Measurements from ENCODE around the gene YPEL1. TPM values are rescaled to one million over a fixed set of nuclear protein-coding genes. Genes with fewer than 3 reads are reported as not detected.
A peak's percentile ranks its signal among the peaks of the same experiment; 100 is the strongest.

The YPEL1 gene
- total and polyA plus RNA-seq, 2 of the 8 experiments (the other 6 are each of a cell fraction or from before 2014, with no cell fraction given): 6.0 to 6.7 TPM

GRCh38 chr22:21651521-21652009 lies 84.0 kb downstream of the YPEL1 start (continued):
- TF ChIP-seq SP4 (IDR thresholded peaks at IDR 0.05; ENCODE audit: low read length) (no peak), CBX5 (IDR thresholded peaks at IDR 0.05; ENCODE audit: low read depth, low read length) (no peak), CEBPB (IDR thresholded peaks at IDR 0.05; ENCODE audit: low read depth, low read length) (no peak), YY1 (IDR thresholded peaks at IDR 0.05; ENCODE audit: low read depth, low read length) (no peak), E2F6 (IDR thresholded peaks at IDR 0.05) (no peak), PHF8 (conservative IDR thresholded peaks at IDR 0.05; ENCODE audit: low read depth, low read length) (peak; percentile 10; the same call in 1 of the 2 replicates), ZNF274 (IDR thresholded peaks at IDR 0.05; ENCODE audit: borderline replicate concordance, extremely low read depth, low read length) (no peak), CBX8 (IDR thresholded peaks at IDR 0.05; ENCODE audit: borderline replicate concordance, low read depth, low read length) (no peak), TEAD4 (IDR thresholded peaks at IDR 0.05; ENCODE audit: low read depth, low read length) (no peak), HDAC2 (IDR thresholded peaks at IDR 0.05; ENCODE audit: borderline replicate concordance in 1 of 2, low read depth in 2 of 2, low read length in 2 of 2) (peak; percentile 54 to 81; a peak in 3 of 4 replicates)
- TF ChIP-seq, protein P1, sequence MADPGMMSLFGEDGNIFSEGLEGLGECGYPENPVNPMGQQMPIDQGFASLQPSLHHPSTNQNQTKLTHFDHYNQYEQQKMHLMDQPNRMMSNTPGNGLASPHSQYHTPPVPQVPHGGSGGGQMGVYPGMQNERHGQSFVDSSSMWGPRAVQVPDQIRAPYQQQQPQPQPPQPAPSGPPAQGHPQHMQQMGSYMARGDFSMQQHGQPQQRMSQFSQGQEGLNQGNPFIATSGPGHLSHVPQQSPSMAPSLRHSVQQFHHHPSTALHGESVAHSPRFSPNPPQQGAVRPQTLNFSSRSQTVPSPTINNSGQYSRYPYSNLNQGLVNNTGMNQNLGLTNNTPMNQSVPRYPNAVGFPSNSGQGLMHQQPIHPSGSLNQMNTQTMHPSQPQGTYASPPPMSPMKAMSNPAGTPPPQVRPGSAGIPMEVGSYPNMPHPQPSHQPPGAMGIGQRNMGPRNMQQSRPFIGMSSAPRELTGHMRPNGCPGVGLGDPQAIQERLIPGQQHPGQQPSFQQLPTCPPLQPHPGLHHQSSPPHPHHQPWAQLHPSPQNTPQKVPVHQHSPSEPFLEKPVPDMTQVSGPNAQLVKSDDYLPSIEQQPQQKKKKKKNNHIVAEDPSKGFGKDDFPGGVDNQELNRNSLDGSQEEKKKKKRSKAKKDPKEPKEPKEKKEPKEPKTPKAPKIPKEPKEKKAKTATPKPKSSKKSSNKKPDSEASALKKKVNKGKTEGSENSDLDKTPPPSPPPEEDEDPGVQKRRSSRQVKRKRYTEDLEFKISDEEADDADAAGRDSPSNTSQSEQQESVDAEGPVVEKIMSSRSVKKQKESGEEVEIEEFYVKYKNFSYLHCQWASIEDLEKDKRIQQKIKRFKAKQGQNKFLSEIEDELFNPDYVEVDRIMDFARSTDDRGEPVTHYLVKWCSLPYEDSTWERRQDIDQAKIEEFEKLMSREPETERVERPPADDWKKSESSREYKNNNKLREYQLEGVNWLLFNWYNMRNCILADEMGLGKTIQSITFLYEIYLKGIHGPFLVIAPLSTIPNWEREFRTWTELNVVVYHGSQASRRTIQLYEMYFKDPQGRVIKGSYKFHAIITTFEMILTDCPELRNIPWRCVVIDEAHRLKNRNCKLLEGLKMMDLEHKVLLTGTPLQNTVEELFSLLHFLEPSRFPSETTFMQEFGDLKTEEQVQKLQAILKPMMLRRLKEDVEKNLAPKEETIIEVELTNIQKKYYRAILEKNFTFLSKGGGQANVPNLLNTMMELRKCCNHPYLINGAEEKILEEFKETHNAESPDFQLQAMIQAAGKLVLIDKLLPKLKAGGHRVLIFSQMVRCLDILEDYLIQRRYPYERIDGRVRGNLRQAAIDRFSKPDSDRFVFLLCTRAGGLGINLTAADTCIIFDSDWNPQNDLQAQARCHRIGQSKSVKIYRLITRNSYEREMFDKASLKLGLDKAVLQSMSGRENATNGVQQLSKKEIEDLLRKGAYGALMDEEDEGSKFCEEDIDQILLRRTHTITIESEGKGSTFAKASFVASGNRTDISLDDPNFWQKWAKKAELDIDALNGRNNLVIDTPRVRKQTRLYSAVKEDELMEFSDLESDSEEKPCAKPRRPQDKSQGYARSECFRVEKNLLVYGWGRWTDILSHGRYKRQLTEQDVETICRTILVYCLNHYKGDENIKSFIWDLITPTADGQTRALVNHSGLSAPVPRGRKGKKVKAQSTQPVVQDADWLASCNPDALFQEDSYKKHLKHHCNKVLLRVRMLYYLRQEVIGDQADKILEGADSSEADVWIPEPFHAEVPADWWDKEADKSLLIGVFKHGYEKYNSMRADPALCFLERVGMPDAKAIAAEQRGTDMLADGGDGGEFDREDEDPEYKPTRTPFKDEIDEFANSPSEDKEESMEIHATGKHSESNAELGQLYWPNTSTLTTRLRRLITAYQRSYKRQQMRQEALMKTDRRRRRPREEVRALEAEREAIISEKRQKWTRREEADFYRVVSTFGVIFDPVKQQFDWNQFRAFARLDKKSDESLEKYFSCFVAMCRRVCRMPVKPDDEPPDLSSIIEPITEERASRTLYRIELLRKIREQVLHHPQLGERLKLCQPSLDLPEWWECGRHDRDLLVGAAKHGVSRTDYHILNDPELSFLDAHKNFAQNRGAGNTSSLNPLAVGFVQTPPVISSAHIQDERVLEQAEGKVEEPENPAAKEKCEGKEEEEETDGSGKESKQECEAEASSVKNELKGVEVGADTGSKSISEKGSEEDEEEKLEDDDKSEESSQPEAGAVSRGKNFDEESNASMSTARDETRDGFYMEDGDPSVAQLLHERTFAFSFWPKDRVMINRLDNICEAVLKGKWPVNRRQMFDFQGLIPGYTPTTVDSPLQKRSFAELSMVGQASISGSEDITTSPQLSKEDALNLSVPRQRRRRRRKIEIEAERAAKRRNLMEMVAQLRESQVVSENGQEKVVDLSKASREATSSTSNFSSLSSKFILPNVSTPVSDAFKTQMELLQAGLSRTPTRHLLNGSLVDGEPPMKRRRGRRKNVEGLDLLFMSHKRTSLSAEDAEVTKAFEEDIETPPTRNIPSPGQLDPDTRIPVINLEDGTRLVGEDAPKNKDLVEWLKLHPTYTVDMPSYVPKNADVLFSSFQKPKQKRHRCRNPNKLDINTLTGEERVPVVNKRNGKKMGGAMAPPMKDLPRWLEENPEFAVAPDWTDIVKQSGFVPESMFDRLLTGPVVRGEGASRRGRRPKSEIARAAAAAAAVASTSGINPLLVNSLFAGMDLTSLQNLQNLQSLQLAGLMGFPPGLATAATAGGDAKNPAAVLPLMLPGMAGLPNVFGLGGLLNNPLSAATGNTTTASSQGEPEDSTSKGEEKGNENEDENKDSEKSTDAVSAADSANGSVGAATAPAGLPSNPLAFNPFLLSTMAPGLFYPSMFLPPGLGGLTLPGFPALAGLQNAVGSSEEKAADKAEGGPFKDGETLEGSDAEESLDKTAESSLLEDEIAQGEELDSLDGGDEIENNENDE (IDR thresholded peaks at IDR 0.05; ENCODE audit: insufficient replicate concordance, low read length): no peak

Data from H1 (cell line).